ENCODE measurements around the gene DES.

The DES gene

DNA sequence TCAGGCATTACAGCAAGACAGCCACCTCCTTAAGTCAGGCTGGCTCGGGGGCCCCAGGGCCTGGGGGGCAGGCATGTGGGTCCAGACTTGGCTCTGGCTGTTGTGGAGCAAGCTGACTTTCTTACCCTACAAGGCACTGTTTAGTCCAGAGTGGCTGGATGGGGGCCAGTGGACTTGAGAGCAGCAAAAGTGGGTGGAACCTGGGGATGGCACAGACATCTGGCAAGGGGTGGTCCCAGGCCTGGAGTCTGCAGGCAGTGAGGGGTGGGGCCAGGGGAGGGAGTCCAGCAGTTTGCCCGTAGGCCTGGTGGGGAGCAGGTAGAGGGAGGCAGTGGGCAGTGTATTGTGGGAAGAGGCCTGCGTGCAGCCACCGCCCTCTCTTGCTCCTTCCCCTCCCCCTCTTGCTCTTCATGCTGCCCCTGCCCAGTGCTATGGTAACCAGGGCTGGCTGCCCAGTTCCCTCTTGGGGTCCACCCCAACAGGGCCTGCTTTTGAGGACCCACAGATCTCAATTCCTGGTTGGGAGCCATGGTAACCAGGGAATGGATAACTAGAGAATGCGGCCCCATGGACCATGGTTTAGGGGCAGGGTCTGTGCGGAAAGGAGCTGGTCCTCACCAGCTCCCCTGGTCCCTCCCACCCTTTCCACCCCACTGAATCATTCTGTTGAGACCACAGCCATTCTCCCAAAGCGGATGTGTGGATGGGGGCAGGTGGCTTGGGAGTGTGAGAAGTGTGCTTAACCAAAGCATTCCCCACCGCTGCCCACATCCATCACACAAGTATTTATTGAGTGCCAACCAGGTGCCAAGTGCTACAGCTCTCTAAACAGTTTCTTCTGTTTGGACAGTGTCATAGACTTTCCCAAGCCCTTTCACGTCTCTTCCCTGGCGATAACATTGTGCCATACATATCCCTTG, 35.8 kb downstream of the DES start:
- no peak for DNase-seq (ENCODE audit: low read depth)

DNA sequence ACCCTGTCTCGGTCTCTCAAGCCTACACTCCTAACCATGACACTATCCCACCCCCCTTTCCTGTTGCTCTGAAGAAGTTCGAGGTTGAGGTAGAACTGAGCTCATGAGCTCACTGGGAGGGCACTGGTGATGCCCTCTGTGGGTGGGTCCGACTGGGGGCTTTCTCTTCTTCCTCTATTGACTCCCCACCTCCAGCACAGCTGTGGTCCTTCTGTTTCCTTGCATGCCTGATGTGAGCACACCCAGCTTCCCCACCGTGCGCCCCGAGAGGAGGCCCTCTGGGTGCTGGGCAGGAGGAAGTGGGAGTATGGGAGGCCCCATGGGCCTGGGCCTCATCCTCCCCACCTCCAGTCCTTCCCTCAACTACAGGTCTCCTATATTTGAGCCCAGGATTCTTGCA, 37.4 kb downstream of the DES start:
- no peak for DNase-seq (ENCODE audit: low read depth)

DNA sequence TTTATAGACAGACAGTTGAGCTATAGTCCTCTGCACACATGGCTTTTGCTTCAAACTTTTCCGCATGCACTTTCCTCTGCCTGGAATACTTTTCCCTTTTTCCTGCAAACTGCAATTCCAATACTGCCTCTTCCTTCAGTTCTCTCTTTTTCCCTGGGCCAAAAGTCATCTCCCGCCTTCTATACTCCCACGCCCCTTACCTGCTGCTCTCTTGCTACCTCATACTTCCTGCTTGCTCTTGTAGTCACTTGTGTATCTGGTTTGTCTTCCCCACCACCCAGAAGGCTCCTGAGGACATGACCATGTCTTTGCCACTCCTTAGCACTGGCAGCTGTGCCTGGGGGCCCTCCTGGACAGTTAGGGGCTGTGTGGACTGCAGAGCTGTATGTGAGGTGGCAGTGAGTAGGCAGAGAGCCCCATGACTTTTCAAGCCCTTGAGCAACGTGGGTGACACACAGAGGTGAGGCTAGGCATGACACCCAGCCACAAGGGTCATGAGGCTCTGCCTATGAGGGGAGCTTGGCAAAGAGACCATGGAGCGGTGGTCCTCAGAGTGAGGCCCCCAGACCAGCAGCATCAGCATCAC, 39.7 kb downstream of the DES start:
- DNase-seq (ENCODE audit: low read depth) = no peak

DNA sequence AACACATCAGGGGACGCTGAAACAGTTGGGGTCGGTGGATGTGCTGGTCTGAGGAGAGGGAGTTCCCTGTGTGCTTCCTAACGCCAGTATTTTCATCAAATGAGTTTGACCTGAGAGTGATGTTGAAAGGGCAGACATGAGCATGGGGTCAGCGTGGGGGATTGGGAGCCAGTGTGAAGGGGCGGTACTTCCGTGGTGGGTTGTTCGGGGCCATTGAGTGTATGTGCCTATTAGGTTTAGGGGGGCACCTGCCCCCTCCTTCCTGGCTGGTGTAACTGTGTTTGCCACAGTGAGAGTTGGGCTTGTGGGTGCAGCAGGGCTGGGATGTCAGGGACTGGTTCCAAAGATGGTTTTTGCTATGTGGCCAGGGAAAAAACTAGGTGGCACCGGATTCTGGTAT, 40.8 kb downstream of the DES start:
- no peak for DNase-seq (ENCODE audit: low read depth)

DNA sequence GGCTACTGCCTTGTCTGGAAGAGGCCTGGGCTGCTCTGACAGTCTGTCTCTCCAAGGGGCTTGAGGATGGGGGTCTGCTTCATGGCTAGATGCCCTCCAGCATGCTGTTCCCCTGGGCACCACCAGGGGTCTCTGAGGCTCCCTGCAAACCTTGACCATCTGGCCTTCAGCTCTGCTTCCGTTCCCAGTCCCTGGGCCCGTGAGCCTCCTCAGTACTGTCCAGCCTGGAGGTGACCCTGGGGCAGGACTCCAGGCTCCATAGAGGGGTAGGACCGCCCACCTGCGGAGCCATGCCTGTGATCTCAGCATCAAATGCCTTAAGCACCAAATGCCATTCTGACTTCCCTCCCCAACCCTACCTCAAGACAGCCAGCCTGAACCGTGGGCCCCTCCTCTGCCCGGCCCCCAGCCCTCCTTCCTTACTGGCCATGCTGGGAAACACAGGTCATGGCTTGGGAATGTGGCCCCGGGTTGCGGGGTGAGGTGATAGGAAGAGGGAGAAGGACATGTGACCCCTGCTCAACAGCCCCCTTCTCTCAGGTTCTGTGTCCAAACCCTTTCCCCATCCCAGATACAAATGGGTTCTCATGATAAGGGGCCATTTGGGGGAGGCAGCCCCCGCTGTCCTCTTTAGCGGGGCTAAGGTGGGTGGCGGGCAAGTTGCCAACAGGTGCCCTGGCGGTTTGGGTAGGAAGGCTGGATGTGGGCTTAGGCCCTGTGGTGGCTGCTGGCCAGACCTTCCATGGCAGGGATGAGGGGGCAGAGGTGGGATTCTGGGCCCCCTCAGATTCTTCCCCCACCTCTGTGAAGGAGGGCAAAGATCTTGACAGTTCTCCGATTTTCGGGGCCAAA, 41.5 kb downstream of the DES start:
- peak; percentile 34 for DNase-seq (ENCODE audit: low read depth)

DNA sequence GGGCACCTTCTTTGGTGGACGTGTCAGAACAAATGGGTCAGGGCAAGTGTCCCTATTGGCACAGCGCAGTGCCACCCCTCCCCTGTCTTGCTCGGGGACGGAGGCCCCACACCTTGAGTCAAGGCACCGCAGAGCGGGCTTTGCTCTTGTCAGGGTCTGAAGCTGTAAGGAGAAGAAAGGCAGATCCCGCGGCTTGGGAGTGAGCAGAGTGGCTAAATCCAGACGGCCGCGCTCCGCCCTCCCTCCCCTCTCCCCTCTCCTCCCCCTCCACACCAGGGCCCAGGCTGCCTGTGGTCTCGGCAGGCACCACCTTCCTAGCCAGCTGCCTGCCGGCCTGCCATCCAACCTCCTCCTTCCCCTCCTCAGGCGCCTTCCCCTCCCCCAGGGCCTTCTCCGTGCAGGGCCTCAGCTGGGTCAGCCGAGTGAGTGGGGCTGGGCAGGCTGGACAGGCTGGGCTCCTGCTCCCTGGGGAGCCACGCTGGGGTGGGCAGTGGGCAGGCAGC, 42.3 kb downstream of the DES start:
- no peak for DNase-seq (ENCODE audit: low read depth)

DNA sequence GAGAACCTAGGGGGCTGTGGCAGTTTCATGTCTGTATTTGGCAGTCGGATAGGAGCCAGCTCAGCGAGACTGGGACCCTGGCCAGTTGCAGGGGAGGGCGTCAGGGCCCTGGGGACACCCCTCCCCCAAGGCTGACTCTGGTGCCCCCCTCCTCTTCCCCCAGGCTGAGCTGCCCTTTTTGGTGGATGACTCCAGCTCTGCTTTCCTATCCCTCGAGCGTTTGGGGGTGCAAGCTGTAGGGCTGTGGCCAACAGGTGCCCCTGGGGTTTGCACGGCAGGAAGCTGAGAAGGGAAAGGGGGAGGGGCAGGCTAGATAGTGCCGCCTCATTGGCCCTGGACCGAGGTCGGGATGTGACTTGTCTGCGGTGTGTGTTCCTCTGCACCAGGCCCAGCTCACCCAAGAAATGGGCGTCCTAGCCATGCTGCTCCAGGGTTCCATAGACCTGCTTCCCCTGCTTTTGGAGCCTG, 42.9 kb downstream of the DES start:
- DNase-seq (ENCODE audit: low read depth) = no peak

DNA sequence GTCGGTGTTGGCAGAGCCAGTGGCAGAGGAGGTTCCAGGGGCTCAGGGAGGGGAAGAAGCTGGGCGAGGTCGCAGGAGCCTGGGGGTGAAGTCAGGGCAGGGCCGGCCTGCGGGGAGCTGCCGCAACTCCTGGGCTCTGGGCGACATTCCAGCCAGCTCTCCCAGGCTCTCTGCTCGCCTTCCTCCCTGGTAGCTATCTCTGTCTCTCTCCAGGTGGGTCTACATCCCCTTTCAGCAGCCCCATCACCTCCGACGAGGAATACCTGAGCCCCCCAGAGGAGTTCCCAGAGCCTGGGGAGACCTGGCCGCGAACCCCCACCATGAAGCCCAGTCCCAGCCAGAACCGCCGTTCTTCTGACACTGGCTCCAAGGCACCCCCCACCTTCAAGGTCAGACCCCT, 43.5 kb downstream of the DES start:
- DNase-seq (ENCODE audit: low read depth) = no peak

DNA sequence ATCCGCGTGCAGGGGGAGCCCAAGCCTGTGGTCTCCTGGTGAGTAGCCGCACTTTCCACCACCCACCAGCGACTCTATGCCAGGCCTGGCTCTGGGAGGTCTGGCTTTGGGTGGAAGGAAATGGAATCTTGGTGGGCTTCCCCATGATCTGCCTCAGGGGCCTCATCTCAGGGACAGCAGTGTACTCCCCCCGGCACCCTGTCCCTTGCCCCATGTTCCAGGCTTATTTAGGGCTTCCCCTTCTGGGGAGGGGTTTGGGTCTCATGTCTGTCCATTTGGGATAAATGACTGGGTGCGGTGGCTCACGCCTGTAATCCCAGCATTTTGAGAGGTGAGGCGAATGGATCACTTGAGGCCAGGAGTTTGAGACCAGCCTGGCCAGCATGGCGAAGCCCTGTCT, 44.2 kb downstream of the DES start:
- DNase-seq (ENCODE audit: low read depth) = no peak

DNA sequence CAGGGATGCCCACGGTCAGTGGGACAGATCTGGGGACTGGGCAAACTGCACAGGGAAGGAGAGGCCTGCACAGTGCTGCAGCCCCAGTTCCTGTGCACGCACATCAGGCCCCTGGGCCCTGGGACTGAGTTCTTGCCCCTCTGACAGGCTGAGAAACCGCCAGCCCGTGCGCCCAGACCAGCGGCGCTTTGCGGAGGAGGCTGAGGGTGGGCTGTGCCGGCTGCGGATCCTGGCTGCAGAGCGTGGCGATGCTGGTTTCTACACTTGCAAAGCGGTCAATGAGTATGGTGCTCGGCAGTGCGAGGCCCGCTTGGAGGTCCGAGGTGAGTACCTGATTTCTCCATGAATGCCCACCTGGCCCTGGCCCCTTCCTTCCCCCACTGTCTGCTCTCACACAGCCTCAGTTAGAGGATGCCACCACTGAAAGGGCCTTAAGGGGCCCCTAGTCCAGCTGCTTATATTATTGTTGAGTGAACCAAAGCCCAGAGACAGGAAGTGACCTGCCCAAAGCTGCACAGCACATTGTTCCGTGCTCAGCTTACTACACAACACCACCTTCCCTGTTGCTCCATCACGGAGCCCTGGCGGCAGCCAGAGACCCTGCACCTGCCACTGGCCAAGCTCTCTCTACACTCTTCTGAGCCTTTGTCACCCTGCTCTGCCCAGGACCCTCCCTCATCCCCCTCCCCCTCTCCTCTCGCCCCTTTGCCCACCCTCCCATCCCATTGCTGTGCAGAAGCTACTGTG, 46.3 kb downstream of the DES start:
- DNase-seq (ENCODE audit: low read depth) = no peak

DNA sequence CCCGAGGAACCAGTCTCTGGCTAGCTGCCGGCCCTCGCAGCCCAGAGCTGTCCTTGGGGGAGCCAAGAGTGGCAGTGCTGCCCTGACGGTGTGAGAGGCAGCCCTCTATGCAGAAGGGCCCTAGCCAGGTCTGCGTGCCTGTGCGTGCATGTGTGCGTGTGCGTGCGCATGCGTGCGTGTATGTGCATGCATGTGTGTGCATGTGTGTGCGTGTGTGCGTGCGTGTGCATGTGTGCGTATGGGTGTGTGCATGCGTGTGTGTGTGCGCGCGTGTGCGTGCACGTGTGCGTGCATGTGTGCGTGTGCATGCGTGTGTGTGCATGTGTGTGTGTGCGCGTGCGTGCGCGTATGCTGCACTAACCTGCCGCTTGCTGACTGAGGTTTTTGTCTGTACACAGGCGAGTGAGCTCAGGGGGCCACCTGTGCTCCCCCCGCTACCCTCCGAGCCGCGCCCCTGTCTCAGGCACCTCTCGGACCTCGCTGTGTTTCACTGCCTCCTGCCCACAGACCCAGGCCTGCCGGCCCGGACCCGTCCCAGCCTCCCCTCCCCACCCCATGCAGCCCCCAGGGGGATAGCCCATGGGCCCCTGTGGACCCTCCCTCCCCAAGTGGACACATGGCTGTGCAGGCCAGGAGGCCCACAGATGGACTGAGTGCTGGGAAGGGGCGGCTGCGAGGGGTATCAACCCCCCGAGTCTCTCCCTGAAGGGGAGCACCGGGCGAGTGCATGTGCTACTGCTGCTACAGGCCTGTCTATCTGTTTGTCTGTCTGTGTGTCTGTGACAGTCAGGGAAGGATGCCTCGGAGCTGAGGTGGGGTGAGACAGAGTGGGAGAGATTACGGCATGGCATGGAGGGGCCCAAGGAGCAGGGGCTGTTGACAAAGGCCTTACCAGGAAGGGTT, 47.7 kb downstream of the DES start:
- DNase-seq (ENCODE audit: low read depth) = no peak

DNA sequence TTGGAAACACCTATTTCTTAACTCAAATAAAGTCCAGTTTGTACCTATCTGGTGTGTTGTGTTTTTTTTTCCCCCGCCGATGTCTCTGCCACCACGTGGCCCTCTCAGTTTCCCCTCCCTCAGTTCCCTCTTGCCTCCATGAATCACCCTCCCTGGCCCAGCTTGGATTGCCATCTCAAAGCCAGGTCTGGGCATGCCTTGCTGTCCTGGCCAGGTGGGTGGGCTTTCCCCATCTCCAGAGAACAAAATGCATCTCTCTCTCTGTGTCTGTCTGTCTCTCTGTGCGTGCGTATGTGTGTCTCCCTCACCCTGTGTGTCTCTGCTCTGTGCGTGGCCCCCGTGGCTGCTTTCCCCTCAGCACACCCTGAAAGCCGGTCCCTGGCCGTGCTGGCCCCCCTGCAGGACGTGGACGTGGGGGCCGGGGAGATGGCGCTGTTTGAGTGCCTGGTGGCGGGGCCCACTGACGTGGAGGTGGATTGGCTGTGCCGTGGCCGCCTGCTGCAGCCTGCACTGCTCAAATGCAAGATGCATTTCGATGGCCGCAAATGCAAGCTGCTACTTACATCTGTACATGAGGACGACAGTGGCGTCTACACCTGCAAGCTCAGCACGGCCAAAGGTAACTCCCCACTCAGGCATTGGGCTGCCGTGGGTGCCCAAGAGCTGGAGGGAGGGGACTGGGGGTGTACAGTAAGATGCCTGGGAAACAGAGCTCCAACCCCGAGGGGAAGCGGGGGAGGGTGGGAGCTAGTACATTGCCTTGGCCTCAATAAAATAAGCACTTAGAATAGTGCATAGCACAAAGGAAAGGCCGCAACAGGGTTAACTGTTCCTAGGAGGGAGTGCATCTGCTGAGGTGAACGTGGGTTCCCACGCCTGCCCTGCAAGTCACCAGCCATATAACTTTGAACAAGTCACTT, 48.9 kb downstream of the DES start:
- no peak for DNase-seq (ENCODE audit: low read depth)

DNA sequence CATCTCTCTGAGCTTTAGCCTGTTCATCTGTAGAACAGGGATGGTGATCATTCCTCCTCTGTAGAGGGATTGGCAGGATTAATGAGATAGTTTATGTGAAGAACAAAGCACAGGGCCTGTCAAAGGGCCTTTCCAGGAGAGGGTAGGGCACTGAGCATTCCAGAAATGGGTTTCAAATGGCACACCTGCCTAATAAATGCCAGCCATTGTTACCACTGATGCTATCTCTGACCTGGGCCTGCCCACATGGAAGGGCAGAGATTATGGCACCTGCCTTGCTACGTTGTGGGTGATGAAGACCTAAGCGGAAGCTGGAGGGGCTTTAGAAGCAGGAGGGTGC, 49.5 kb downstream of the DES start:
- DNase-seq (ENCODE audit: low read depth) = no peak

DNA sequence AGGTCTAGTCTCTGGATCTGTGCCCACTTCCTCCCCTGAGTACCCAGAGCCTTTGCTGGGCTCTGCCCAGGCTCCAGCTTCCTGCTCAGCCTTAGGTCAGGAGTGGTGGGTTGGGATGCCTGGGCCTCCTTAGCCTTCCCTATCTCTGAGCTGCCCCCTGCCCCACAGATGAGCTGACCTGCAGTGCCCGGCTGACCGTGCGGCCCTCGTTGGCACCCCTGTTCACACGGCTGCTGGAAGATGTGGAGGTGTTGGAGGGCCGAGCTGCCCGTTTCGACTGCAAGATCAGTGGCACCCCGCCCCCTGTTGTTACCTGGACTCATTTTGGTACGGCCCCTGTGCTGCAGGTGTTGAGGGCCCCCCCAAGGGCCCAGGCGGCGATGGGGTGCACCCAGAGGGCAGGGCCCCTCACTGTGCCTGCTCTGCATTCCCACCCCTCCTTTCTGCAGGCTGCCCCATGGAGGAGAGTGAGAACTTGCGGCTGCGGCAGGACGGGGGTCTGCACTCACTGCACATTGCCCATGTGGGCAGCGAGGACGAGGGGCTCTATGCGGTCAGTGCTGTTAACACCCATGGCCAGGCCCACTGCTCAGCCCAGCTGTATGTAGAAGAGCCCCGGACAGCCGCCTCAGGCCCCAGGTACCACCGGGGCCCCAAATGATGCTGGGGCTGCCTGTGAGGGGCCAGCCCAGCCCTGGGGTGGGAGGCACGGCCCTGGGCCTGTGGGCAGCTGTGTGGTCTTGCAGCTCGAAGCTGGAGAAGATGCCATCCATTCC, 50.4 kb downstream of the DES start:
- no peak for DNase-seq (ENCODE audit: low read depth)

DNA sequence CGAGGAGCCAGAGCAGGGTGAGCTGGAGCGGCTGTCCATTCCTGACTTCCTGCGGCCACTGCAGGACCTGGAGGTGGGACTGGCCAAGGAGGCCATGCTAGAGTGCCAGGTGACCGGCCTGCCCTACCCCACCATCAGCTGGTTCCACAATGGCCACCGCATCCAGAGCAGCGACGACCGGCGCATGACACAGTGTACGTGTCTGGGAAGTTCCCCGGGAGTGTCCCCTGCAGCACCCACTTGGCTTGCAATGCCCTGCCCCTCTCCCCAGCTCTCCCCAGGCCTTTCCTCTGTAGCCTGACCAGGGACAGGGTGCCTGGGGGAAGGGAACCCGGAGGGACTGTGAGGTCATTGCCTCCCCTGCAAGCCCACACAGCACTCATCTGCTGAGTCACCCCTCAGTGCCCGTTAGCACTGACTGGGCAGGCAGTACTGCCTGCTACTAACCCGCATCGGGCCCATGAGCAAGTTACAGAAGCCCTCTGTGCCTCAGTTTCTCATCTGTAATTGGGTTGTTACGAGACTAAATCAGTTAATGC, 51.1 kb downstream of the DES start:
- no peak for DNase-seq (ENCODE audit: low read depth)

DNA sequence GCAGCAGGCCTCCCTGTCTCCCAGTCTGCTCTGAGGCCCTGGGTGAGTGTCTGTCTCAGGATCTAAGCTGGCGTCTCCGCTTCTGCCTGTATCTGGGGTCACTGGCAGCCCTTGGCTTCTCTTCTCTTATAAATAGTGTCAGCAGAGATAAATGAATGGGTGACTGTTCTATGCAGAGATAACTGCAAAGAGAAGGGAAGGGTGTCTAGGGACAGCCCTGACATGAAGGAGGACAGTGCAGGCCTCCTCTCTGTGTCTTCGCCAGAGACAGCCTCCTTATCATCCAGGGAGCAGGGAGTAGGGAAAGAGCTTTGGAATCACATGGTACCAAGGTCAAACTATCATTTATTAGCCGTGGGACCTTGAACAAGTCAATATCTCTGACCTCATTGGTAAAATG, 52.3 kb downstream of the DES start:
- no peak for DNase-seq (ENCODE audit: low read depth)

DNA sequence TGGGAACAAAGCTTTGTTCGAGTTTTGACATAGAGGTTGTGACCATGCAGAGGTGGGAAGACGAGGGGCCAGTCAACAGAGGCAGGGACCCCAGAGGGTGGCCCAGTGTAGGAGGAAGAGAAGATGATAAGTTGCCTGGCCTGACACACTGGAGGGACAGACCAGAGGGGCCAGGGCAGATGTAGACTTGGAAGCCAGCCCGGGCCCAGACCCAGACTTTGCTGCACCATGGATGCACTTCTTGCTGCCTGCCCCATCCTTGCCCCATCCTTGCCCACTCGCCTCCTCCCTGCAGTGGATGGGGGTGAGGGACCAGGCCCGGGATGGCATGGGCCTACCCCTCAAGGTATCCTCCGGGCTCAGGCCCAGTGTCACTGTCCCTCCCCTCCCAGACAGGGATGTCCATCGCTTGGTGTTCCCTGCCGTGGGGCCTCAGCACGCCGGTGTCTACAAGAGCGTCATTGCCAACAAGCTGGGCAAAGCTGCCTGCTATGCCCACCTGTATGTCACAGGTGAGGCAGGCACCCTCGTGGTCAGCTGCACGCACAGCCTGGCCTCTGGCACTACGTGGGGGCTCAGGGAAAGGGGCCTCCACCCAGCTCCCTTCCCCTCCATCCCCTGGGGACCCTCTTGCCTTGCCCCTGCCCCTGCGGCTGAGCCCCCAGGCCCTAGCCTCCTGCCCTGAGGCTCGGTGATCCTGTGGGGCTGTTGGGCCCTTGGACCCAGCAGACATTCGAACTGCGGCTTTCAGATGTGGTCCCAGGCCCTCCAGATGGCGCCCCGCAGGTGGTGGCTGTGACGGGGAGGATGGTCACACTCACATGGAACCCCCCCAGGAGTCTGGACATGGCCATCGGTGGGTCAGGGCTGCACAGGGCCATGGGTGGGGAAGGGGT, 53.5 kb downstream of the DES start:
- DNase-seq (ENCODE audit: low read depth) = no peak
